ENCODE measurements around the gene CCT7.

DNA sequence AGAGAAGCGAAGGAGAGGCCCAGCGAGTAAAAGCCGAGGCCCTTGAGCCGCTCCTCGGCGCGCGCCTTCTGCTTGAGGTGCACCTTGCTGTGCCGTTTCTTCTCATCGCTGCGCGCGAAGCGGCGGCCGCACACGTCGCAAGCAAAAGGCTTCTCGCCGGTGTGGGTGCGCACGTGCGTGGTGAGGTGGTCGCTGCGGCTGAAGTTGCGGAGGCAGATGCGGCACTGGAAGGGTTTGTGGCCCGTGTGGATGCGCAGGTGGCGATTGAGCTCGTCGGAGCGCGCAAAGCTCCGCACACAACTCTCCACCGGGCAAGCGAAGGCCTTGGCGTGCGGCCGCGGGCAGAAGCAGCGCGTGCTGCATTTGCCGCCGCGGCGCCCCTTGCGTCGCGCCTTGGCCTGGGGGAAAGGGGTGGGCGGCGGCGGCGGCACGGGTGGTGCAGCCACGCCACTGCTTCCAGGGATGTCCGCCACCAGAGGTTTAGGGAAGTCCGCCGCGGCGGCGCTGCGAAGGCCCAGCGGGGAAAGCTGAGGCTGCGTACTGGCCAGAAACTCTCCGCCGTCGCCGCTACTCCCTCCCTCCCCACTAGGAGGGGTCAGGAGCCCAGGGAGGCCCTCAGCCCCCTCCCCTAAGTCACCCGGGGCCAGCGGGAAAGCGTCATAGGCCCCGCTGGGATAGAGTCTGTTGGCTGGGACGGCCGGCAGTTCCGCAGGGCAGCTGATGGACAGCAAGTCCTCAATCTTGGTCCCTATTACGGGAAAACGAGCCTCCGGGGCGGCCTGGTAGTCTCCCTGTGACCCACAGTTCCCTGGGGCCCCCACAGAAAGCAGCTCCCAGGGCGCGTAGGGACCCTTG is 57.6 kb downstream of the CCT7 start:
- TF ChIP-seq, protein P1, sequence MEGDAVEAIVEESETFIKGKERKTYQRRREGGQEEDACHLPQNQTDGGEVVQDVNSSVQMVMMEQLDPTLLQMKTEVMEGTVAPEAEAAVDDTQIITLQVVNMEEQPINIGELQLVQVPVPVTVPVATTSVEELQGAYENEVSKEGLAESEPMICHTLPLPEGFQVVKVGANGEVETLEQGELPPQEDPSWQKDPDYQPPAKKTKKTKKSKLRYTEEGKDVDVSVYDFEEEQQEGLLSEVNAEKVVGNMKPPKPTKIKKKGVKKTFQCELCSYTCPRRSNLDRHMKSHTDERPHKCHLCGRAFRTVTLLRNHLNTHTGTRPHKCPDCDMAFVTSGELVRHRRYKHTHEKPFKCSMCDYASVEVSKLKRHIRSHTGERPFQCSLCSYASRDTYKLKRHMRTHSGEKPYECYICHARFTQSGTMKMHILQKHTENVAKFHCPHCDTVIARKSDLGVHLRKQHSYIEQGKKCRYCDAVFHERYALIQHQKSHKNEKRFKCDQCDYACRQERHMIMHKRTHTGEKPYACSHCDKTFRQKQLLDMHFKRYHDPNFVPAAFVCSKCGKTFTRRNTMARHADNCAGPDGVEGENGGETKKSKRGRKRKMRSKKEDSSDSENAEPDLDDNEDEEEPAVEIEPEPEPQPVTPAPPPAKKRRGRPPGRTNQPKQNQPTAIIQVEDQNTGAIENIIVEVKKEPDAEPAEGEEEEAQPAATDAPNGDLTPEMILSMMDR (IDR thresholded peaks at IDR 0.05; ENCODE audit: insufficient read depth, low read depth, low read length): no peak
- peak; percentile 98 for TF ChIP-seq EZH2 (IDR thresholded peaks at IDR 0.05; ENCODE audit: insufficient read depth, low read length)

All from astrocyte (in vitro differentiated cells and primary cell).